Measurements from ENCODE around the gene AANAT.

The AANAT gene

DNA sequence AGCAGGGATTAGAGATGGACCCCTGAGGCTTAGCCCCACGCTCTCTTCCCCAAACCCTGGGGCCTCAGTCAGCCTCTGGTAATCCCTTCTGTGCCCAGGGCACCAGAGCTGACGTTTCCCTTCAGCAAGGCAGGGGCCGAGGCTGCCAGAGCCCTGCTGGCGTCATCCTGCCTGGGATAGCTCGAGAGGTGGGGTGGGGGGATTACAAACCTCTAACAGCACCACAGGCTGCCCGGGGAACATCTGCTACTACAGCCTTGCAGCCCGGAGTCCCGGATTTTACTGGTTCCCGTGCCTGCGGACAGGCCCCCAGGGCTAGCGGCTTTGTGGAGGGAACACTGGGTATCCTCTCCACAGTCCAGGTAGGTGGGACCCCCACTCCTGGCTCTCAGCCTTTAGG lies at the start of gene AANAT:
Gene AANAT, plus strand, starts transcription at position 238 of the 400 bp plus-strand sequence. CDS start 1,144 bp downstream, outside the sequence.
- no peak for DNase-seq

DNA sequence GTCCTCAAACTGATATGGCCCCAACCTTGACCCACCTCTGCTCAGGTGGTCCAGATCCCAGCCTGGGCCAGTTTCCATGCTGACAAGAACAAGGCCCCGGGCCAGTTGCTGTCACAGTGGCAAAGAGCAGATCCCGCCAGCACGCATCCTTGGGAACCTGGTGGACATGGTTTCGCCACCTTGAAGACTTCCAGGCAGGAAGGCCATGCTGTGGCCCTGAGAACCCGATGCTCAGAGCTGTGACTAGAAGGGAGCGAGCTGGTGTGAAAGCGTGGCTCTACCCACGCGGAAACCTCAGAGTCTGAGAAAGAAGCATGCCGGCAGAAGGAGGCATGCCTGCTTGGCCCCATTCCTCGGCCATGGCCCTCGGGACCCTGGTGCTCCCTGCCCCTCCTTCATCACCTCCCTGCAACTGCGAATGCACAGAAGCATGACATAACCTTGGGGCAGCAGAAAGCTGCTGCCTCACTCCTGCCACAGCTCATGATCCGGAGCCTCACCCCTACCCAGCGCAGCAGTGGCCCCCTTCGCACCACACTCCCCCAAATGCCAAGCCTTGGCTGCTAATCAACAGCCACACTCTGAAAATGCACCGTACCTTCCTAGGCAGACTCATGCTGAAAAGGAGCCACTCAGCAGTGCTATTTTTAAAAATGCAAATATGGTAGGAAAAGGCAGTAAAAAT lies 47.7 kb upstream of the AANAT start:
- no peak for DNase-seq

DNA sequence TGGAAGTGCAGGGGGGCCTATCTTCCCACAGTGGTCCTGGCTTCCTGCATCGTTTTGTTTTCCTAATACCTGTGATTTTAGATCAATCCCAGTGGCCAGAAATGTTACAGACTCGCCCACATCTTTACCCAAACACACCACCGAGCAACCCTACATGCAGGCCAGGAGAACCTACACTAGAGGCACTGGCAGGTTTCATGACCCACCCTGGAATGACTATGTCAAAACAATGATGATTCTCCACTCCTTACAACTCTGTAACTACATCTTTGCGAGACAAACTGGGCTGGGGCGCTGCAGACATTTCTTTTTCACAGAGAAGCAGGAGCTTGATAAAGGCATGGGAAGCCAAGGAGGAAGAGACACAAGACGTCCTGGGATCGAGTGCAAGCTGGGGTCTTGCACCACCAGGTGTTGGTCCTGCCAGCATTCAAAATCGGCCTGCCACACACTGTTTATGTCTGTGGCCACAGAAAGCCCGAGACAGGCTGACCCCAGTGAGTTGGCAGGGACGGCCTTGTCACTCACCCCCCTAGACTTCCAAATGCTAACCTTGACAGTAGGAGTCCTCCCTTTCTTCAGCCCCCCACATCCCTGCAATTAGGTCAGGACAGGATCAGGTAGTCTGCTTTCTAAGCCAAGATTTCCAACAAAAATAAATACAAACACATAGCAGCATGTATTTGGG lies 46.9 kb upstream of the AANAT start:
- DNase-seq = no peak

DNA sequence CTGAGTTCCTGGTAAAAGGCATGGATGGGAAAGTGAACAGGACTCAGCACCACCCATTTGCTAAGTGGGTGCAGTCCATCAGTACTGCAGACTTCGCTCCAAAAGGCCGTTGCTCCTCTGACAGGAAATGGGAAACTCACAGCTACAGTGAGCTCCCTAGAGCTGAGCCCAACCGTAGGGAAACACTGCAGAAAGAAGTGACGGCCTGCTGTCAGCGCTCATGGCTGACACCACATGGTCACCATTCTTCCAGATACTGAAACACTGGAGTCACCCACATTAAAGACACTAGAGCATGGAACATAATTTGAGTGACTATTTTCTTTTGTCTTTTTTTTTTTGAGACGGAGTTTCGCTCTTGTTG lies 46.4 kb upstream of the AANAT start:
- no peak for DNase-seq

DNA sequence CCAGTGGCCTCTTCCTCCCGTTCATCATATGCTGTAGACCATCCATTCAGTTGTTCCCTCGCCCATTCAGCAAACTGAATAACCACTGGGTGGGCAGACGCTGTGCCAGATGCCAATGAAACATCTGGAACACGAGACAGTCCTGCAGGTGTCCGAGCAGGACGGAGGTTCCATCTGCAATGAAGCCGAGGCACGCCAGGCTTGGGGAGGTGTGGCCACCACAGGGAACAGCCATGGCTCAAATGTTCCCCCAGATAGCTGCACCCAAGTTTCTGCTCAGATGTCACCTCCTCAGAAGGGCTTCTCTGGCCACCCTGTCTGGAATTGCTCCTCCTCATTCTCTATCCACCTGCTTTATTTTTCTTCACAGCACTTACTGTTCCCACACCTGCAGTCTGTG lies 45.0 kb upstream of the AANAT start:
- no peak for DNase-seq

DNA sequence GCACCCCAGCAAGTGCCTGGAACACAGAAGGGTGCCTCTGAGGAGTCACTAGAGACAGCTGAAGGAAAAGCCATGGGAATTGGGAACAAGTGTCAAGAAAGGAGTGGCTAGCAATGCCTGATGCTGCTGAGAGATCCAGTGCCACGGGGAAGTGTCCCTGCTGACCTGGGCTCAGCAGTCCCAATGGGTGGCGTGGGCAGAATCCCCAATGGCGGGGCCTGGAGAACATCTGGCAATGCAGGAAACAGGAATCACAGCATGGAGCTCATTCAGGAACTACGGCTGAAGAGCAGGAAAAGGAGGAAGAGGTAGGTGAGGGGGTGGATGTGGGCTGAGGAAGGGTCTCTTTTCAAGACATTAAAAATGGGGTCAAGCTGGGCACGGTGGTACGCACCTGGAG lies 44.5 kb upstream of the AANAT start:
- no peak for DNase-seq

DNA sequence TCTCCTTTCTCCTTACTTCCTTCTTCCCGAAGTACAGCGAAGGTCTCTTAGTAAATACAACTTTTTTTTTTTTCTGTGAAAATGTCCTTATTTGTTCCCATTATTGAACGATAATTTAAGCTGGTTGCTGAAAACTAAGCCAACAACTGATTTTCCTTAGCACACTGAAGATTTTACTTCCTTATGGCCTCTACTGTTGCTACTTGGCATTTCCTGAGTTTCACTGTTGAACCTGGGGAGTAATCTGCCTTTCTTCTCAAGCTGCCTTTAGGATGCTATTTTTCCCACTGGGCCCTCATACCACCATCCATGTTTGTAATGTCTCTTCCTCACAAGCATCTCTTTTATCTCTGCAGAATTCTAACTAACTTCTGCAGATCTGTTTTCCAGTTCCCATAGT lies 40.5 kb upstream of the AANAT start:
- DNase-seq = no peak

DNA sequence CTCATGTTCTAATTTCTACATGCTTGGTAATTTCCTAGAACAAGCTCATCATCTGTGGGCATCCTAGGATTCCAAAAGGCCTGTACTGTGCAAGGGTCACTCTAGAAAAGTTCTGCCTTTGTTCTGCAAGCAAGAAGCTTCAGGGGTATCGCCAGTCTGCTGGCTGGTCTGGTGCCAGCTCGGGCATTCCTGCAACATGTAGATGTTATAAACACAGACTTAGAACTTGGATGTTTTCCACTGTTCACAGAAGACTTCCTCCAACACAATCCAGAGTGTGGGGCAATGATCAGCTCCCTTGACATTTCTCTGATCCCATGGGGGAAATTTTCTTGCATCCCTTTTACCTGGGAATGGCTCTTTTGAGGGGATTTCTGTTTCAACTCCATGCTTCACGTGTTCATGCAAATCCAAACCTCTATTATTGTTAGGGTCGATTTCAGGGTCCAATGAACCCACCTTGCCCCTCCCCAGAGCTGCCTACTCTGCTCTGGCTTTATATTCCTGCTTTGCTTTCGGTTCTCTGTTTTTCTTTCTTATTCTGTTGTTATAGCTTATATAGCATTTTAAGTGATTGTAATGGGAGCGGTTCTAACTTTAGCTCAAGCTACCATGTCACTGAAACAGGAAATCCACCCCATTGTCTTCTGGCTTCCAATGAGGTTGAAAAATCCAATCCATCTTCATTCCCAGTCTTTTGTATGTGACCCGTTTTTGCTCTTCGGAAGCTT lies 39.7 kb upstream of the AANAT start:
- DNase-seq = peak; percentile 27

DNA sequence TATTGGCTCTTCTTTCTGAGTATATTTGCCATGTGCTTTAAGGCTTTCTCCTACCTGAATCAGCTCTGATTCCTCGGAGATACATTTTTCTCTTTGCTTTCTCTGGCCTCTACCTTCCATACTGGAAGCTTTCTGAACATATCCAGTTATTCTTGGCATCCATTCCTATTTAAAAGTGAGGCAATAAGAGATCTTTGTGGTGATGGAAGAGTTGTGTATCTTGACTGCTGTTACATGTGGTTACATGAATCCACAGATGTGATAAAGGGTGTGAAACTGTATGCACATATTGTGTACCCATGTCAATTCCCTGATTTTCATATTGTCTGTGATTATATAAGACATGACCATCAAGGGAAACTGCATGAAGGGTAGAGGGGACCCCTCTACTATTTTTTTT lies 38.9 kb upstream of the AANAT start:
- DNase-seq = no peak

DNA sequence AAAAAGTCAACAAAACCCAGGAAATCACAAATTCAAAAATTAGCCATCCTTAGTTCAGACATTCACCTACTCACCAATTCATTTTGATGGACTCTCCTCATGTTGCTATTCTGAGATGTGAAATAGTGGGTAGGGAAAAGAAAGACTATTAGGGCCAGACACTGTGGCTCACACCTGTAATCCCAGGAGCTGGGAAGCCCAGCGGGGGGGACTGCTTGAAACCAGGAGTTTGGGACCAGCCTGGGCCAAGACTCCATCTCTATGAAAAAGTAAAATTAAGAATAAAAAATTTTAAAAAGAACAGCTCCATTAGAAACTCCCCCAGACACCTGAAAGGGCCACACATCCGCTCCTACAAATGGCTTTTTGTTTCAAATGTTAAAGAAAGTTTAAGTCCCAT lies 35.9 kb upstream of the AANAT start:
- DNase-seq = no peak

DNA sequence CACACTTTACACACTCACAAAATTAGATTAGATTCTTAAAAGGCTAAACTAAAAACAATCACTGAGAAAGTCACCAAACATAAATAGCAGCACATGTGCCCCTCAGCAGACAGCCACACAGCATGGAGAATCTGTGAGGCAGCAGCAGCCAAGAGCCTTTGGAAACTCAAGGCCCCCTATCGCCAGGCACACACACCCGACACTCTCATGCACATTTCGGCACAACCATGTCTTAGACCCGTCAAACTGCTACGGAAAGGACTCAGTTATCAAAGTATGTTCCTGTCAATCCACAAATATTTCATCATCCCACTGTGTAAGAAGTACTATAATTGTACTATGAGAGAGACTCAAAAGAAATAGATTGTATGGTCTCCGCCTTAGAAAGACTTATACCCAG lies 35.4 kb upstream of the AANAT start:
- DNase-seq = no peak

DNA sequence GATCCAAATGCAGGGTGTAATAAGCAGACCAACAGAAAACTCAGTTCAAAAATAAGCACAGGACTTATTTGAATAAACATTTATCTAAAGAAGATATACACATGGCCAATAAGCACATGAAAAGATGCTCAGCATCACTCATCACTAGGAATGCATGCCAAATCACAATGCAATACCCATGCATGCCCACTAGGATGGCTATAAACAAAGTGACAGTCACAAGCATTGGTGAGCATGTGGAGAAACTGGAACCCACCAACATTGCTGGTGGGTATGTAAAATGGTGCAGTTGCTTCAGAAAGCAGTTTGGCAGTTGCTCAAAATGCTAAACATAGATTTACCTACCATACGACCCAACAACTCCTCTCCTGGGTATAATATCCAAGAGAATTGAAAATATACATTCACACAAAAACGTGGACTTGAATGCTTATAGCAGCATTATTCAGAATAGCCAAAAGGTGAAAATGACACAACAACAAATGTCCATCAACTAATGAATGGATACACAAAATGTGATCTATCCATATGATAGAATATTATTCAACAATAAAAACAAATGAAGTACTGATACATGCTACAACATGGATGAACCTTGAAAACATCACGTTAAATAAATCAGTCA lies 34.6 kb upstream of the AANAT start:
- DNase-seq = no peak

DNA sequence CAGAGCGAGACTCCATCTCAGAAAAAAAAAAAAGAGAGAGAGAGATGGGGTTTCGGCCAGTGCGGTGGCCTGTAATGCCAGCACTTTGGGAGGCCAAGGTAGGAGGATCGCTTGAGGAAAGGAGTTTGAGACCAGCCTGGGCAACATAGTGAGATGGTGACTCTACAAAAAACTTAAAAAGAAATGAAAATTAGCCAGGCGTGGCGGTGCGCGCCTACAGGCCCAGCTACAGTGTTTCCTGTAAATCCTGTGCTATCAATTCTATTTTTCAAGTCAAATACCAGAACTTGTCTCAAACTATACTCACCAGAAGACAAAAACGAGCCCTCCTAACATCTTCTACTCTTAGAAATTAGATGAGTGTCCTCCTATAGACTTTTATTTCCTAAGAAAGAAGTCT lies 33.7 kb upstream of the AANAT start:
- no peak for DNase-seq

DNA sequence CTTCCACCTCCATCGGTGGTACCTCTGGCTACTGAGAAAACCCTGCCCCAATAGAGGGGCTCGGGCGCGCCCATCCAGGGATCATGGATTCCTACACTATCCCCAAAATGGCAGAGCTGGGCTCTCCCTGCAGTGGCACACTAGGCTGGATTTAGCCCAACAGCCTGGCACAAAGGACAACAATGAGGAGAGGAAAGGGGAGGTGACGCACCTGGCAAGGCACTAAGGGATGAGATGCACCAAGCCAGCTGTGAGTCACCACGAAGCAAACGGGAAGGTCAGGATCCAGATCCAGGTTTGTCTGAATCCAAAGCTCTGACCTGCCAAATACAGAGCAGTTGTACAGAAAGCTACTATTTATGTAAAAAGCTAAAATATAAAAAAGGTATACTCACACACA lies 32.5 kb upstream of the AANAT start:
- no peak for DNase-seq

DNA sequence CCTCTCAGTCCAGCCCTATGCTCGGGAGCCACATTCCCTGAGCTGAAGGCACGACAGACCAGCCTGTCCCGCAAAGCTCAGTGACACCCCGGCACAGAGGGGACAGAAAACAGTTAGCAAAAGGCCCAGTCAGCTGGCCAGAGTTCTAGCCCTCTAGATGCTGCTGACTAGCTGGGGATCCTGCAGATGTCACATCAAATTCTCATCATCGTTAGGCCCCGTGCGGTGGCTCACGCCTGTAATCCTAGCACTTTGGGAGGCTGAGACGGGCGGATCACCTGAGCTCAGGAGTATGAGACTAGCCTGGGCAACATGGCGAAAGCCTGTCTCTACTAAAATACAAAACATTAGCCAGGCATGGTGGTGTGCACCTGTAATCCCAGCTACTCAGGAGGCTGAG lies 31.7 kb upstream of the AANAT start:
- no peak for DNase-seq

DNA sequence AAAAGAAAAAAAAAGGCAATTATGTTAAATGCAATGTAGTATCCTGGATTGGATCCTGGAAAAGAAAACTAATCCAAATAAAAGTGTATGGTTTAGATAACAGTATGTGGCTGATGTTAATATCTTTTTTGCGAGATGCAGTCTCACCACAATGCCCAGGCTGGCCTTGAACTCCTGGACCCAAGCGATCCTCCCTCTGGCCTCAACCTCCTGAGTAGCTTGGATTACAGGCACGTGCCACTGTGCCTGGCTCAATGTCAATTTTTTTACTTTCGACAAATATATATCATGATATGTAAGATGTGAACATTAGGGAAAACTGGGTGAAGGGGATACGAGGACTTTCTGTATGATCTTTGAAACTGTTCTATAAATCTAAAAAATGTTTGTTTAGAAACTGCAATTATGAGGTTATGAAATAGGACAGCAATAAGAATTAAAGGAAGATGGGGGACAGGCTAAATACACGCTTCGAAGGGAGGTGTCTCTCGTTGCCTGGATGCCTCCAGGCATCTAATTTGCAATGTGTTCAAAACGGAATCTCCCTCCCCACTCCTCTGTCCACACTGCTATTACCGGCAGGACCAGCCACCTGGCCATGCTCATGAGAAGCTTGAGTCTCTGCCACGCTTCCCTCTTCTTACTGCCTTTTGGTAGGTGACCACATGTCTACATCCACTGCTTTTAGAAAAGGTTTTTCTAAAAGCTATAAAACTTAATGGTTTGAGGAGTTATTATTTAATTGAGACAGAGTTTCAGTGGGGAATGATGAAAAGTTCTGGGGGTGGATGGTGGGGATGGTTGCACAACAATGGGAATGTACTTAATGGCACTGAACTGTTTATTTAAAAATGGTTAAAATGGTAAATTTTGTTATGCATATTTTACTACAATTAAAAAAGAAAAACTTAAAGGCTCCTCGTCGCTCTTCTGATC lies 29.7 kb upstream of the AANAT start:
- no peak for DNase-seq

DNA sequence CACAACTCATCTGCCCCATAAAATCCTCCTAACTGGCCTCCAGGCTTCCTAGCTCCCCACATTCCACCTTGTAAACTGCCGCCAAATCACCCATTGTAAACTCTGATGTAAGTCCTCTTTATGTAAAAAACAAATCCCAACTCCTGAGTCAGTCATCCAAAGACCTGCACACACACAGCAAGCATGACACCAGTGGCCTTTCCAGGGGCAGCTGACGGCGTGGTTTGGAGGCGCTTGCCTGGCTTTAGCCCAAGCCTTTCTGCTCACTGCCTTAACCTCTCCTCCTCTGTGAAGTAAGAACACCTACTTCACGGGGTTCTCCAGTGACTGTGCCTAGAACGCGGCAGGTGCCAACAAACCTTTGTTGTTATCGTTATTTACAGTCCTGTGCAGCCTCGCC lies 28.5 kb upstream of the AANAT start:
- DNase-seq = no peak

DNA sequence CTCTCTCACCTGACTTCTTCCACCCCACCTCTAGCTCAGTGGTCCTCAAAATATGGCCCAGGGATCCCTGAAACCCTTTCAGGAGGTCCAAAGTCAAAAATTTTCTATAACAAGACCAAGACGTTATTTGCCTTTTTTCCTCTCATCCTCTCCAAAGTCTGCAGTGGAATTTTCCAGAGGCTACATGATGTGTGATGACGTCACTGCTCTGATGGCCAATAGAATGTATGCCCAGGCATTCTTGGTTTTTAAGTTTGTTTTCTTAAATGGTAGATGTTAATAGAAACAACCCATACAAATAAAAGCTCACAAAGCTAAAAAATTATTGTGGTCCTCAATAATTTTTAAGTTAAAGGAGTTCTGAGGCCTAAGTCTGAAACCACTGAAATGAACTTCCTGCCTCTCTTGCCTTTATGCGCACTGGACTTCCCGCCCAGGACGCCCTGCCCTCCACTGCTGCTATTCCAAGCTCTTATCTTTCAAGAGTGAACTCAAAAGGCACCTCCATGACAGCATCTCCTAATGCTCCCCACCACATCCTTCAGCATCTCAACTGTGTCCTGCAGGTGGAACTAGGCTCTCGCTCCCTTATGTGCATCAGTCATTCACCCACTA lies 28.0 kb upstream of the AANAT start:
- DNase-seq = no peak

DNA sequence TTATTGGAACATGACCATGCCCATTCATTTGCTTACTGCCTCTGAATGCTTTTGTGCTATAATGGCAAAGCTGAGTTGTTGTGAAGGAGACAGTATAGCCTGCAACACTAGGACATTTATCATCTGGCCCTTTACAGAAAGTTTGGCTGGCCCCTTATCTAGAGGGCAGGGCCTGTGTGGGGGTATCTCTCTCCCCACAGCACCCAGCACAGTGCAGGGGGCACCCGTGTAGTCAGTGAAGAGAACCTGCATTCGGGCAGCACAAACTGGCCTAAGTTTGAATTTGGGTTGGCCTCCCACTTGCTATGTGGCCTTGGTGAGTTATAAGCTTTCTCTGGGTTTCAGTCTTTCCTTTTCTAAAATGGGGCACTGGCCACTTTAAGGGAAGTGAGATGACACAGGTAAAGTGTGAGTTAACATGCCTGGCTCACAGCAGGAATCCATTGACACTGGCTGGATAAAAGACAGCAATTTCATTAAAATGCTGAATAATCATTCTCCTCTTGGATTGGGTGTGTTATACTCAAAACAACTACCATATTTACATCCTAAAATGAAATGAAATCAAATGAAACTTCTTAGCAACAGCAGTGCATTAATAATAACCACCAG lies 26.5 kb upstream of the AANAT start:
- no peak for DNase-seq

DNA sequence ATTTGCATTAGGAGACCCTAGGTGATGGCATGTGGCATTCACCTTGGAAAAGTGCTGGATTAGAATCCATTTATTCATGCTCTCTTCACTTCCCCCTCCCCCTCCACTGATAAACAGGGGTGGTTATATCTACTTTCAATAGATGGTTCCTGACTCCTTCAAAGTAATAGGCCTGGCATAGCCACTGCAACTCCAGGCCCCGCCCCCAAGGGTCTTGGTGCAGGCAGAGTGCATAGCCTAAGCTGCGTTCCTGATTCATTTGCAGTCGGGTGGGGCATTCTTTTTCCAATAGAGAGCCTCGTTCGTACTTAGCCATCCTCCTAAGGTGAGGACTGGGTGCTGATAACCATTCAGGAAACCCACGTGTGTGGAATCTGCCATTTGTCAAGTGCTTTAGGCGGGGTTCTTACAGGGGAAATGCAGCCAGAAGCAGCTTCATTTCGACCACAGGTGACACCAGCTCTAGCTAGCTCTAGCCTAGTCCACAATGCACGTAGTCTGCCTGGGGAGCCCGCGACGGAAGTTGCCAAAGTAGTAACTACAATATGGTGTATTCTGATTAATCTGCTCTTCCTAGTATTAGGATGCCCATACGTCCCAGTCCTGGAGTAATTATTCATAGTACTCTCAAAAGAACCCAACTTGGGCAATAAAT lies 25.6 kb upstream of the AANAT start:
- no peak for DNase-seq

Data from CD4-positive, alpha-beta T cell treated with Interleukin-15 for 1 hour (primary cell).